NCI-H1048 (cell line): Measurements from ENCODE around the gene KCNT1.

Source experiments
- DNase-seq: peaks from one replicate; lab custom pipeline; 2025; lab: John Stamatoyannopoulos, UW

KCNT1 gene

GRCh38 chr9:135747311-135747710, 45.3 kb downstream of the KCNT1 start:
- no peak for DNase-seq

- no peak for DNase-seq
These were observed 46.7 kb downstream of the KCNT1 start for GRCh38 chr9:135748676-135749075.

- no peak for DNase-seq
These were observed 47.4 kb downstream of the KCNT1 start for GRCh38 chr9:135749171-135750045.

GRCh38 chr9:135750786-135751185, 48.8 kb downstream of the KCNT1 start:
- DNase-seq, result no peak

- no peak for DNase-seq
These were observed 49.5 kb downstream of the KCNT1 start for GRCh38 chr9:135751501-135751900.

- DNase-seq, result no peak
These were observed 50.6 kb downstream of the KCNT1 start for GRCh38 chr9:135752281-135753204.

GRCh38 chr9:135753391-135754105, 51.6 kb downstream of the KCNT1 start:
- no peak for DNase-seq

- DNase-seq, result no peak
These were observed 54.6 kb downstream of the KCNT1 start for GRCh38 chr9:135756576-135756975.

- no peak for DNase-seq
These were observed 55.4 kb downstream of the KCNT1 start for GRCh38 chr9:135757356-135757755.

- DNase-seq, result no peak
These were observed 56.1 kb downstream of the KCNT1 start for GRCh38 chr9:135758056-135758455.

- DNase-seq, result no peak
These were observed 56.9 kb downstream of the KCNT1 start for GRCh38 chr9:135758870-135759269.

GRCh38 chr9:135759676-135760300, 57.8 kb downstream of the KCNT1 start:
- DNase-seq, result no peak

- no peak for DNase-seq
These were observed 58.5 kb downstream of the KCNT1 start for GRCh38 chr9:135760465-135760864.

GRCh38 chr9:135761150-135761844, 59.3 kb downstream of the KCNT1 start:
- no peak for DNase-seq

GRCh38 chr9:135761845-135762168, 59.8 kb downstream of the KCNT1 start:
- no peak for DNase-seq

- DNase-seq, result no peak
These were observed 60.9 kb downstream of the KCNT1 start for GRCh38 chr9:135762921-135763320.

GRCh38 chr9:135763716-135764446, 61.9 kb downstream of the KCNT1 start:
- DNase-seq, result no peak

- DNase-seq, result no peak
These were observed 62.7 kb downstream of the KCNT1 start for GRCh38 chr9:135764731-135765130.

GRCh38 chr9:135765416-135765815, 63.4 kb downstream of the KCNT1 start:
- DNase-seq, result no peak

GRCh38 chr9:135766251-135766650, 64.3 kb downstream of the KCNT1 start:
- no peak for DNase-seq

GRCh38 chr9:135766707-135767106, 64.7 kb downstream of the KCNT1 start:
- no peak for DNase-seq
